ENCODE measurements around the gene IMPDH2. TPM values are rescaled to one million over a fixed set of nuclear protein-coding genes. Genes with fewer than 3 reads are reported as not detected.

Gene IMPDH2
- total and polyA plus RNA-seq, 2 donors, result 85.7 to 208 TPM

DNA sequence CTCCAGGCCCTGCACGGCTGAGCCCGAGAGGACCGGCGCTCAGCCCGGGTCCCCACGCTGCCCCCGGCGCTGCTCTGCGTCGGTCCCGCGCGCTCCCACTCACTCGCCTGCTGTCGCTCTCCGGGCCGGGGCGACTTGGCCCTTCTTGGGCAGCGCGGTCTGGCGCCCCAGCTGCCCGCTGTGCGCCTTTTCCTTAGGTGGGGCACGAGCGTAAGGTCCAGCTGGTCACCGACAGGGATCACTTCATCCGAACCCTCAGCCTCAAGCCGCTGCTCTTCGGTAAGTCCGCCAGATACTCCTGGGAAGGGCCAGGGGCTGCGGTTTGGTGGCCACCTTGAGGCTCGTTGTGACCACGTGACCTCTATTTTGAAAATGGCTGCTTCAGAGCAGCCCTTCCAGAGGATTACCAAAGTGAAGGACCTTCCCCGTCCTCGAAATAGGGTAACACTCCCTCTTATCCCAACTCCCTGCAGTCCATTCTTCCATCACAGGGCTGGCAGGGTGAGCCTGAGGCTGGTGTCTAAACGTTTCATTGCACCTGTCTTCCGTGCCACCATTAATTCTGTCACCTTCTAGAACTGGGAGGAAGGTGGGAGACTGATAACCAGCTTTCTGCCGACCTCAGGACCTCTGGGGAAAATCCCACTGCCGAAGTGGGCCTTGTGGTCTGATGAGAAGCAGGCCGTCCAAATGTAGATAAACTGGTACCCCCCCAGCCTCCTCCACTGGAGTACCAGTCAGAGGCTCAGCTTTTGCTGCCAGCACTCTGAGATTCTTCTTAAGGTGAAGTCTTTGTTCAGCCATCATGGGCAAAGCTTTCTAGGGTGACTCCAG lies 38.3 kb downstream of the IMPDH2 start:
- DNase-seq (ENCODE audit: low read depth in 6 of 9, low spot score in 9 of 9), result peak in 1 of 9 donors; percentile 40
- Histone ChIP-seq H3K9me3 (ENCODE audit: control insufficient read depth in 2 of 2, insufficient read depth in 1 of 2, low read length in 1 of 2) (no peaks in the 10 kb centered on the region), H3K27me3 (ENCODE audit: control insufficient read depth in 2 of 2, insufficient read depth in 1 of 2, low read length in 1 of 2) (no peaks in the 10 kb centered on the region), H3K27ac (ENCODE audit: low read depth in 1 of 2, low read length in 1 of 2) (peak overlapping the region; percentile 11 to 71), H3K4me1 (ENCODE audit: control insufficient read depth in 2 of 2, insufficient read depth in 2 of 2, low read length in 2 of 2) (peaks cover 9 to 23% of the 10 kb centered on the region in 2 donors), H3K36me3 (ENCODE audit: control insufficient read depth in 2 of 2, insufficient read depth in 2 of 2, low read length in 1 of 2) (peaks cover 2 to 7% of the 10 kb centered on the region in 2 donors), H3K4me3 (ENCODE audit: low read length in 2 of 2) (peak overlapping the region; percentile 59 to 64)
- whole genome bisulfite sequencing, result 8% methylated on average over 40 of the region's 40 CpGs

DNA sequence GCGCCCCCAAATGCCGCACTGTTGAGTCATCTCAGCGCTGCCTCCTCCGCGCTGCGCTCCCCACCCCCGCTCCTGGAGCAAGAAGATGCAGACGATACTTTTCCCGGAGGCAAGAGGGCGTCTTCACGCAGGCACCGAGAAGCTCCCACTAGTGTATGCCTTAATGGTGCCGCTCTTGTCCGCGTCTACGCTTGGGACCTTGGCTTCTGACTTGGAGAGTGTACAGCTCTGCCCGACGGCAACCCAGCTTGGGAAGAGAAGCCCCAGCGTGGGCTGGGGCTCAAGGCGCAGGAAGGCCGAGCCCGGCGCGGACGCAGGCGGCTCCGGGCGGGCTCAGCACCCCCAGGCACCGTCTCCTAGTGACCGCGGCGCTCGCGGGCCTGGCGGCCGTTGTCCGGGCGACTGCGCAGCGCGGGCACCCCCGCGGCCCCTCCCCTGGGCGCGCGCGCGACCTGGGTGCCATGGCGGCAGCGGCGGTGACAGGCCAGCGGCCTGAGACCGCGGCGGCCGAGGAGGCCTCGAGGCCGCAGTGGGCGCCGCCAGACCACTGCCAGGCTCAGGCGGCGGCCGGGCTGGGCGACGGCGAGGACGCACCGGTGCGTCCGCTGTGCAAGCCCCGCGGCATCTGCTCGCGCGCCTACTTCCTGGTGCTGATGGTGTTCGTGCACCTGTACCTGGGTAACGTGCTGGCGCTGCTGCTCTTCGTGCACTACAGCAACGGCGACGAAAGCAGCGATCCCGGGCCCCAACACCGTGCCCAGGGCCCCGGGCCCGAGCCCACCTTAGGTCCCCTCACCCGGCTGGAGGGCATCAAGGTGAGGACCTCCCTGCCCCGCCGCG lies 39.2 kb downstream of the IMPDH2 start, which contains the start of gene P4HTM:
Gene P4HTM (plus strand): TSS at position 446 of the 840 bp plus-strand sequence. CDS start 16 bp downstream, at position 462.
- peaks cover 9 to 23% of the 10 kb centered on the region in 2 donors for H3K4me1 ChIP-seq (ENCODE audit: control insufficient read depth in 2 of 2, insufficient read depth in 2 of 2, low read length in 2 of 2)
- H3K9me3 ChIP-seq (ENCODE audit: control insufficient read depth in 2 of 2, insufficient read depth in 1 of 2, low read length in 1 of 2), result no peaks in the 10 kb centered on the region
- H3K27me3 ChIP-seq (ENCODE audit: control insufficient read depth in 2 of 2, insufficient read depth in 1 of 2, low read length in 1 of 2), result no peaks in the 10 kb centered on the region
- DNase-seq (ENCODE audit: low read depth in 6 of 9, low spot score in 9 of 9), result peak in 7 of 9 donors; percentile 38 to 84 (median 62)
- peak within 1 kb of the TSS; percentile 59 to 64 for H3K4me3 ChIP-seq (ENCODE audit: low read length in 2 of 2)
- peaks cover 7 to 10% of the 10 kb centered on the region in 2 donors for H3K36me3 ChIP-seq (ENCODE audit: control insufficient read depth in 2 of 2, insufficient read depth in 2 of 2, low read length in 1 of 2)
- WGBS, result under 1% methylated on average over 91 of the region's 91 CpGs
- peak within 1 kb of the TSS; percentile 65 to 81 for H3K27ac ChIP-seq (ENCODE audit: low read depth in 1 of 2, low read length in 1 of 2)

GRCh38 chr3:48989126-48989795 lies 39.9 kb downstream of the IMPDH2 start:
- Histone ChIP-seq H3K27me3 (ENCODE audit: control insufficient read depth in 2 of 2, insufficient read depth in 1 of 2, low read length in 1 of 2) (no peaks in the 10 kb centered on the region), H3K27ac (ENCODE audit: low read depth in 1 of 2, low read length in 1 of 2) (peak overlapping the region; percentile 65 to 81), H3K4me3 (ENCODE audit: low read length in 2 of 2) (peak overlapping the region; percentile 55 to 64), H3K9me3 (ENCODE audit: control insufficient read depth in 2 of 2, insufficient read depth in 1 of 2, low read length in 1 of 2) (no peaks in the 10 kb centered on the region), H3K36me3 (ENCODE audit: control insufficient read depth in 2 of 2, insufficient read depth in 2 of 2, low read length in 1 of 2) (peaks cover 11 to 18% of the 10 kb centered on the region in 2 donors), H3K4me1 (ENCODE audit: control insufficient read depth in 2 of 2, insufficient read depth in 2 of 2, low read length in 2 of 2) (peaks cover 9 to 23% of the 10 kb centered on the region in 2 donors)
- WGBS, result 8% methylated on average over 21 of the region's 21 CpGs
- DNase-seq (ENCODE audit: low read depth in 6 of 9, low spot score in 9 of 9), result peak in 1 of 9 donors; percentile 5

GRCh38 chr3:48985831-48986376 lies 43.3 kb downstream of the IMPDH2 start:
- Histone ChIP-seq H3K27me3 (ENCODE audit: control insufficient read depth in 2 of 2, insufficient read depth in 1 of 2, low read length in 1 of 2) (no peaks in the 10 kb centered on the region), H3K9me3 (ENCODE audit: control insufficient read depth in 2 of 2, insufficient read depth in 1 of 2, low read length in 1 of 2) (no peaks in the 10 kb centered on the region), H3K27ac (ENCODE audit: low read depth in 1 of 2, low read length in 1 of 2) (no peak overlapping the region), H3K4me3 (ENCODE audit: low read length in 2 of 2) (no peak overlapping the region), H3K4me1 (ENCODE audit: control insufficient read depth in 2 of 2, insufficient read depth in 2 of 2, low read length in 2 of 2) (peaks cover 6 to 14% of the 10 kb centered on the region in 2 donors), H3K36me3 (ENCODE audit: control insufficient read depth in 2 of 2, insufficient read depth in 2 of 2, low read length in 1 of 2) (peaks cover 28 to 50% of the 10 kb centered on the region in 2 donors)
- 98% methylated on average over 7 of the region's 7 CpGs for WGBS
- no peak for DNase-seq (ENCODE audit: low read depth in 6 of 9, low spot score in 9 of 9)

- Histone ChIP-seq H3K36me3 (ENCODE audit: control insufficient read depth in 2 of 2, insufficient read depth in 2 of 2, low read length in 1 of 2) (peaks cover 38 to 61% of the 10 kb centered on the region in 2 donors), H3K4me3 (ENCODE audit: low read length in 2 of 2) (no peak overlapping the region), H3K4me1 (ENCODE audit: control insufficient read depth in 2 of 2, insufficient read depth in 2 of 2, low read length in 2 of 2) (peaks cover 3 to 11% of the 10 kb centered on the region in 2 donors), H3K27ac (ENCODE audit: low read depth in 1 of 2, low read length in 1 of 2) (no peak overlapping the region), H3K9me3 (ENCODE audit: control insufficient read depth in 2 of 2, insufficient read depth in 1 of 2, low read length in 1 of 2) (no peaks in the 10 kb centered on the region), H3K27me3 (ENCODE audit: control insufficient read depth in 2 of 2, insufficient read depth in 1 of 2, low read length in 1 of 2) (no peaks in the 10 kb centered on the region)
- no peak for DNase-seq (ENCODE audit: low read depth in 6 of 9, low spot score in 9 of 9)
These were observed 44.5 kb downstream of the IMPDH2 start for GRCh38 chr3:48984663-48985062.

GRCh38 chr3:48983096-48983495 lies 46.1 kb downstream of the IMPDH2 start:
- 99% methylated on average over 4 of the region's 4 CpGs for WGBS
- no peaks in the 10 kb centered on the region for H3K9me3 ChIP-seq (ENCODE audit: control insufficient read depth in 2 of 2, insufficient read depth in 1 of 2, low read length in 1 of 2)
- no peaks in the 10 kb centered on the region for H3K27me3 ChIP-seq (ENCODE audit: control insufficient read depth in 2 of 2, insufficient read depth in 1 of 2, low read length in 1 of 2)
- peaks cover 47 to 72% of the 10 kb centered on the region in 2 donors for H3K36me3 ChIP-seq (ENCODE audit: control insufficient read depth in 2 of 2, insufficient read depth in 2 of 2, low read length in 1 of 2)
- no peak for DNase-seq (ENCODE audit: low read depth in 6 of 9, low spot score in 9 of 9)
- H3K27ac ChIP-seq (ENCODE audit: low read depth in 1 of 2, low read length in 1 of 2), result no peak overlapping the region
- H3K4me1 ChIP-seq (ENCODE audit: control insufficient read depth in 2 of 2, insufficient read depth in 2 of 2, low read length in 2 of 2), result peaks cover 0 to 2% of the 10 kb centered on the region in 2 donors
- H3K4me3 ChIP-seq (ENCODE audit: low read length in 2 of 2), result no peak overlapping the region

DNA sequence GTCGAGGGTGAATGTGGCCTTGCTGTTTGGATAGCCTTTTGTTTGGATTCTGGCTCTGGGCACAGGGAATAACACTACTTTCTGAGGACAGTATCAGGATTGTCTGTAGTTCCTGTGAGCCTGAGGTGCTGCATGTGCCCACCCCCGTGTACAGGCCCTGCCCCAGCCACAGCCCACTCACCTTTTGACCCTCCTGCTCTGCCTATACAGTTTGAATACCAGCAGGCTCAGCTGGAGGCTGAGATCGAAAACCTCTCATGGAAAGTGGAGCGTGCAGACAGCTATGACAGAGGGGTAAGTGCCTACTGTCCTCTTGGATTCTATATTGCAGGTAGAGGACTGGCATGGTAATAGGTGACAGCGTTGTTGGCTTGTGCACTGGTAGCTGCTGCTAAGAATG lies 46.5 kb downstream of the IMPDH2 start:
- H3K4me1 ChIP-seq (ENCODE audit: control insufficient read depth in 2 of 2, insufficient read depth in 2 of 2, low read length in 2 of 2), result no peaks in the 10 kb centered on the region
- H3K27me3 ChIP-seq (ENCODE audit: control insufficient read depth in 2 of 2, insufficient read depth in 1 of 2, low read length in 1 of 2), result no peaks in the 10 kb centered on the region
- 97% methylated on average over 5 of the region's 5 CpGs for WGBS
- DNase-seq (ENCODE audit: low read depth in 6 of 9, low spot score in 9 of 9), result no peak
- H3K9me3 ChIP-seq (ENCODE audit: control insufficient read depth in 2 of 2, insufficient read depth in 1 of 2, low read length in 1 of 2), result no peaks in the 10 kb centered on the region
- H3K36me3 ChIP-seq (ENCODE audit: control insufficient read depth in 2 of 2, insufficient read depth in 2 of 2, low read length in 1 of 2), result peaks cover 51 to 76% of the 10 kb centered on the region in 2 donors
- no peak overlapping the region for H3K4me3 ChIP-seq (ENCODE audit: low read length in 2 of 2)
- H3K27ac ChIP-seq (ENCODE audit: low read depth in 1 of 2, low read length in 1 of 2), result no peak overlapping the region

DNA sequence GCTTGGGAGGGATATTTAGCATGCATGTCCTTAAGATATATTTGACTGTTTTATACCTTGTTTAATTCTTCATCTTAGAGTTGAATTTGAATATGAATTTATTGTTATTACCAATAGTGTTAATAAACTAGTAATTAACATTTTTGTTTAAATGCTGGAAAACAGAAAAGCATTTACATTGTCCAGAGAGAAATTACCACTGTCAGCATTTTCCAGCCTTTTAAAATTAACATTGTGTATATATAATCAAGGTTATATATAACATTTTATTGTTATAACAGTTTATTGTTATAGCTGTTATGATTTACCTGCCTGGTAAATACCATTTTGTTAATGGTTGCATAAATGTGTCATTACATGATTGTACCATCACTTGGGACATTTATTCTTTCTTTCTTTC lies 47.2 kb downstream of the IMPDH2 start:
- no peaks in the 10 kb centered on the region for H3K9me3 ChIP-seq (ENCODE audit: control insufficient read depth in 2 of 2, insufficient read depth in 1 of 2, low read length in 1 of 2)
- H3K4me1 ChIP-seq (ENCODE audit: control insufficient read depth in 2 of 2, insufficient read depth in 2 of 2, low read length in 2 of 2), result no peaks in the 10 kb centered on the region
- no peak for DNase-seq (ENCODE audit: low read depth in 6 of 9, low spot score in 9 of 9)
- no peaks in the 10 kb centered on the region for H3K27me3 ChIP-seq (ENCODE audit: control insufficient read depth in 2 of 2, insufficient read depth in 1 of 2, low read length in 1 of 2)
- H3K36me3 ChIP-seq (ENCODE audit: control insufficient read depth in 2 of 2, insufficient read depth in 2 of 2, low read length in 1 of 2), result peaks cover 57 to 82% of the 10 kb centered on the region in 2 donors
- H3K4me3 ChIP-seq (ENCODE audit: low read length in 2 of 2), result no peak overlapping the region
- no peak overlapping the region for H3K27ac ChIP-seq (ENCODE audit: low read depth in 1 of 2, low read length in 1 of 2)
